ENCODE results near the gene OTOA.
"Not testable (repeated sequence)": the region's sequence is repeated elsewhere in the genome, so short reads cannot be mapped to it uniquely, and the experiment has no call there.

Gene OTOA

GRCh38 chr16:21683184-21683583, 19.4 kb downstream of the OTOA start:
- no peak for DNase-seq

- DNase-seq = peak; percentile 23
Measured at GRCh38 chr16:21684199-21684598, 20.4 kb downstream of the OTOA start.

GRCh38 chr16:21685034-21685455, 21.3 kb downstream of the OTOA start:
- DNase-seq = no peak

DNA sequence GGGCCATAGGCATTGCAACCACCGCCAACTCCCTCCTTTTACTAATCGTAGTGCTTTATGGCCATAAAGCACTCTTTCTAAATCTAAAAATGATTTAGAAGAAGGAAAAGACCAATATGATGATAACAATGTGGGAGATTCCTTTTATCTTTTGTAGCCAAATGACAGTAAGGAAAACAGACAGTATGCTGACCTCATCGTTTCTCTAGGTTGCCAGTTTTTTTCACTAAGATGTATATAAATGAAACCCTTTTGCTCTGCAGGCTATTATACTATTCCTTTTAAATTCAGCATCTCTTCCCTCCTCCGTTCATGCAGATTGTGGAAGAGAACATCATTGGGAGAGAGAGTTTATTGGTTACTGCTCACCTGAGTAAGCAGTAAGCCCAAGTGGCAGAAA, 25.3 kb downstream of the OTOA start:
- no peak for DNase-seq

GRCh38 chr16:21690967-21691366, 27.2 kb downstream of the OTOA start:
- not testable (repeated sequence) for DNase-seq

GRCh38 chr16:21694609-21695008, 30.8 kb downstream of the OTOA start:
- DNase-seq = no peak

DNA sequence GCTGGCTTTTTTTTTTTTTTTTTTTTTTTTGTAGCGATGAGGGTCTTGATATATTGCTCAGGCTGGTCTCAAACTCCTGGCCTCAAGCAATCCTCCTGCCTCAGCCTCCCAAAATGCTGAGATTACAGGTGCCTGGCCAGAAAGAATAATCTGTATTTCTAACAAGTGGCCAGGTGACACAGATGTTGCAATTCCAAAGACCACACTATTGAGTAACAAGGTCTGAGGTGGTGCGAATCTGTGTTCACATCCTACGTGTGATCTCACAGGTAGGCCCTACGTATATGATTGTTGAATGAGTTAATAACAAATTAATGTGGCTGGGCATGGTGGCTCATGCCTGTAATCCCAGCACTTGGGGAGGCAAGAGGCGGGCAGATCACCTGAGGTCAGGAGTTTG, 33.3 kb downstream of the OTOA start:
- no peak for DNase-seq

DNA sequence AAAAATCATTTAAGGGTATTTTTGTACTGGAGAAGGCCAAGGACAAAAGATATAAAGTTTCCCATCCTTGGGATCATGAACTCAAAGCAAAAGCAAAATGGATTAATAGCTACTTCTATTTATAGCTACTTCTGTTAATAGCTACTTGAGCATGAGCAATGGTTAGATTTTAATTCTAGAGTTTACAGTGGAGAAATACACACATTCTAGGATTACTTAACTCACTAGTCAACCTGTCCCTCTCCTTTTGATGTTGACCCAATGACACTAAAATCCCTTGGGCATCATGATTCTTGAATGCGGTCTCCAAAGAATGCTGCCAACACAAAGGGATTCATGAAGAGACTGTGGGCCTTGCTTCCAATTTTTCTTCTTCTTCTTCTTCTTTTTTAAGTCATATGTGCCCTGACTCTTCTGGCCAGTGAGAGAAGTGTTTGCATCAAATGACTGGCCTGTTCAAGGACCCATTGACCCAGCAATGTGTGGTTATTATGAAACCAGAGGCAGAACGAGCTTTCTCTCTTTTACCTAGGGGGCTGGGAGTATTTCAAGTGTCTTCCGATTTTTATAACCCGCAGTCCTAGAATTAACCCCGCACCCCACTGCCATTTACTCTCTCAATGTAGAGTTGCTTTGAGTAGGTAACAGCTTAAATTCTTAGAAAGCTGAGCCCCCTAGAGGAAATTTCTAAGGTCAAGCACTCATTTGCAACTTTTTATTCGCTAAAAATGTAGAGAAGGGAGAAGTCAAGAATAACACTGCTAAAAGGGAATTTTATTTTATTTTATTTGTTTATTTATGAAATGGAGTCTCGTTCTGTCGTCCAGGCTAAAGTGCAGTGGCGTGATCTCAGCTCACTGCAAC, 34.6 kb downstream of the OTOA start:
- DNase-seq = no peak

DNA sequence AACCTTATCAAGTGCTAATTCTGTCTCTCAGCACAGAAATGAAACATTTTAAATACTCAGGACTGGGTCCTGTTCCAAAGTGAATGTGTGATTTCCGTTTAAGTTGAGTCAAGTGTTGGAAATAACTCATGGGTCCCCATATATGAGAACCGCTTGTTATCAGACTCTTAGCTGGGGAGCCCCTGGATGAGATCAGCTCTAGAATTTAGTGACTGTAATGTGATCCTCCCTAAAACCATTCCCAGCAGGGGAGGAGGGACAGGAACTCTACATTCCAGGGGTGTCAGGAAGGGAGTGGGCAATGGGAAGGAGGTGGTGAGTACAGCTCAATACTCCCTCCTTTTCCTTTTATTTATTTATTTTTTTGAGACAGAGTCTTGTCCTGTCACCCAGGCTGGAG, 37.5 kb downstream of the OTOA start:
- no peak for DNase-seq

DNA sequence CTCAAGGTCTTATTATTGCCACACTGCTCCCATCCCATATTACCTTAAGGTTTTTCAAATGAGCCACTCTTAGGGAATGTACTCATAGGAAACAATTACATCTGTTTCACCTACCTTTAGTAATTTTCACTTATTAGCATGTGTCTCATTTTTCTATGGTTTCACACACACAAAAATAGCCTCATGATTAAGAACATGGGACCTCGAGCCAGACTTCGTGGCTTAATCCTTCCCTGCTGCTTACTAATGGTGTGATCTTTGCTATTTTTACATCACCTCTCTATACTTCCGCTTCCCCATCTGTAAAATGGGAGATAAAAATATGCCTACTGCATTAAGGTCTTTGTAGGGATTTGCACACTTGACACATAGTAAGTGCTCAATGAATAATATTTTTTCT, 38.5 kb downstream of the OTOA start:
- no peak for DNase-seq

DNA sequence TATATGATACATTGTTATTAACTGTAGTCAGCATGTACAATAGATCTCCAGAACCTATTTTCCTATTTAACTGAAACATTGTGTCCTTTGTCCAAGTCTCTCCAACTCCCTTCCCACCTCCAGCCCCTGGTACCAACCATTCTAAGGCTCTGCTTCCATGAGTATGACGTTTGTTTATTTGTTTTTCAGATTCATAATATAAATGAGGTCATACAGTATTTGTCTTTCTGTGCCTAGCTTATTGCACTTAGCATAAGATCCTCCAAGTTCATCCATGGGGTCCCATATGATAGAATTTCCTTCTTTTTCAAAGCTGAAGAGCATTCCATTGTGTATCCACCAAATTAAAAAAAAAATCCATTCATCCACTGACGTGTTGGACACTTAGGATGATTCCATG, 39.4 kb downstream of the OTOA start:
- no peak for DNase-seq

DNA sequence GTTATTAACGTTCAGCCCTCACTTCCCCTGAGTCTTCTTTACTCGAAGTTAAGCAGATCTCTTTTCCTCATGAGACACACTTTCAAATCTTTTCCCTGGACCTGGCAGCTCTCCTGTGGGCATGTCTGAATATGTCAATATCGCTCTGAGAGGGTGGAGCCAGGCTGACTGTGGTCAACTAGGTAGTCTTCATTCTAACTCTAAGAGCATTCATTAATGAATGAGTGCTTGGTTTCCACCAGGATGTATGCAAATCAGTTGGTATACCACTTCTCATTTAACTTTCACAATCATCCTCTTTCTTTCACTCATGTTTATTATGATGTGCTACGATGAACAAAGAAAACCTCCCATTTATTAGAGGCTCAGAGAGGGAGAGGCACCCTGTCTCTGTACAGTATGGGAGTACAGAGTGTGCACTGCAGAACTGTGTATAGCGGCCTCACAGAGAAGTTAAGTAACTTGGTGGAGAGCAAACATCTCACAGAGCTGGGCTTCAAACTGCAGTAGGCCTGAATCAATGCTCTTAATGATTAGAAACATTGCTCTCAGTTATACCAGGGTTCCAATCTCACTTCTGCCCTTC, 39.9 kb downstream of the OTOA start:
- no peak for DNase-seq

GRCh38 chr16:21704266-21704665, 40.5 kb downstream of the OTOA start:
- DNase-seq = no peak

DNA sequence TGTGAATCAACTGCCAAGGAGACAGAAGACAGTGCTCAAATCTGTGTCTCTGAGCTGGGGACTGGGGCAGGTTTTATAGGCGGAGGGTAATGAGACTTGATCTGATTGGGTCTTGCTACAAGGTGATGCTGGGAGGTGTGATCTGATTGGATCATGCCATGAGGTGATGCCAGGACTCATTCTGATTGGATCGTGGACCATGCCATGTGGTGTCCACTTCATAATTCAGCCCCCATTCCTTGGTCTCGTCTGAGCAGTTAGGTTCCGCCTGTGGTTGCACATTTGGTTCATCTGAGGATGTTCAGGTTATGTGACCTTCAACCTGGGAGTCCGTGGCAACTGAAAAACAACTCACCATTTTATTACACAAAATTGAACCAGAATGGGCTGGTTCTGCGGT, 41.0 kb downstream of the OTOA start:
- DNase-seq = no peak

DNA sequence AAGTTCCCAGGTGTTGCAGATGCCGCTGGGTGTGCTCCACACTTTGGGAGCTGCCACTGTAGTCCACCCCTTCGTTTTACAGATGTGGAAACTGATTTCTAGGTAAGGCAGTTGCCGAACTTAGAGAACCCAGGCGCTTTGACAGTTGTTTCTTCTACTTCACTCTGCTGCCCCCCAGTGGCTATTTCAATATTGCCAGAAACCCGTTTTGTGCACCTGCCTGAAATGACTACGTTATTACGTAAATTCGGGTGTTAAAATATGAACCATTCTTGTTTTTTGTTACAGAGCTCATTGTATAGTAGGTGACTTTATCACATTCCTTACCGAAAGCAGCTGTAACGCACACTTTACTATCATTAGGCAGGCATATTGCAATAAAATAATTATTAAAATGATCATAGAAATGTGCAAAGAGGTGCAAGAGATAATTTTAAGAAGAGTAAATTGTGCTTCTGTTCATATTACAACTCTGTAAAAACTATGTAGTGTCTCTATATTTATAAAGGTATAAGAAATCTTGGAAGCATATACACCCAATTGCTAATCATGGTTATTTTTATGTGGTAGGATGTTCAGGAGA, 44.9 kb downstream of the OTOA start:
- DNase-seq = peak; percentile 75

GRCh38 chr16:21710938-21711337, 47.2 kb downstream of the OTOA start:
- no peak for DNase-seq

GRCh38 chr16:21713549-21714368, 50.0 kb downstream of the OTOA start:
- no peak for DNase-seq

DNA sequence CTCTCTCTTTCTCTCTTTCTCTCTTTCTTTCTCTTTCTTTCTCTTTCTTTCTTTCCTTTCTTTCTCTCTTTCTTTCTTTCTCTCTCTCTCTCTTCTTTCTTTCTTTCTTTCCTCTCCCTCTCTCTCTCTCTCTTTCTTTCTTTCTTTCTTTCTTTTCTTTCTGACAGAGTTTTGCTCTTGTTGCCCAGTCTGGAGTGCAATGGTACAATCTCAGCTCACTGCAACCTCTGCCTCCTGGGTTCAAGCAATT, 50.5 kb downstream of the OTOA start:
- not testable (repeated sequence) for DNase-seq

DNA sequence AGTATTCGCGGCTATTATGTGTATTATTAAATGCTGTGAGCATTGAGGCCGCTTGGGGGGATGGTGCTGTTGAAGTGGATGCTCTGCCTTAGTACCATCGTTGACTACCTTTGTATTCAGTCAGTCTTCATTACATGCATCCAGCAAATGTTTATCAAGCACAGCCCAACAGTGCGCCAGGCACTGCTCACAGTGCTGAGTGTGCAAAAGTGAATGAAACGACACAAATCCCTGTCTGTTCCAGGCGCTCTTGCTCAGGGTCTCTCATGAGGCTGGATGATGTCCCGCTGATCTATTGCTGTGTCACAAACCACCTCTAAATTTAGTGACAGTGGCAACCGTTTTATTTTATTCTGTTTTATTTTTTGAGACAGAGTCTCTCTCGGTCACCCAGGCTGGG, 53.8 kb downstream of the OTOA start:
- DNase-seq = no peak

GRCh38 chr16:21719283-21719682, 55.5 kb downstream of the OTOA start:
- DNase-seq = no peak

GRCh38 chr16:21720533-21720932, 56.8 kb downstream of the OTOA start:
- no peak for DNase-seq

DNA sequence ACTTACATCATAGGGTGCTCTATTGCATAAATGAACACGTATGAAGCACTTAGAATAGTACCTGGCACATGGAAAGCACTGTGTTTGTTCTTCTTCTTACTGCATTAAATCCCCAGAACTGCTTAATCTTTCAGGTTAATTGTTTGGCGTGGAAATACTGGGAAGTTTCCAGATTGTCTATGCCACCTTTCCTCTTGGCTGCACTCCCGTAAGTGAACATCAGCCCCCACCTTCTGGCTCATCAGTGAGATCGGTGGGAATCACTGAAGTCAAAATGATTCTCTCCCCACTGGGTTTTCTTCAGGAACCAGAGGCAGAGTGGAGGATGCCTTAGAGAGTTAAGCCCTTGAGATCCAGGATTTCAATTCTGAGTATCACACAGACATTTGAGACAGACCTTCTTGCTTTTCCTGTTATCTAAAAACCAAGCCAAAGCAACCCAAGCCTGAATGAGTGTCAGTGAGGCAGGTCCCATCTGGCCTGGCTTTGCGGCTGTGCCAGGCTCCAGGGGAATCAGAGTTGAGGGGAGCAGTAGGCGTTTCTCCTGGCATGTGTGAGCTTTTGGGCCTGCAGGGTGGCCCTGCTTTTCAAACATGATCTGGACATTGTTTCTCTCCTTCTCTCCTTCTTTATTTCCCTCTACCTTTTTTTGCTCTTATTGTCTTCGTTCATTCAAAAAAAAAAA, 59.1 kb downstream of the OTOA start:
- peak; percentile 47 for DNase-seq

DNA sequence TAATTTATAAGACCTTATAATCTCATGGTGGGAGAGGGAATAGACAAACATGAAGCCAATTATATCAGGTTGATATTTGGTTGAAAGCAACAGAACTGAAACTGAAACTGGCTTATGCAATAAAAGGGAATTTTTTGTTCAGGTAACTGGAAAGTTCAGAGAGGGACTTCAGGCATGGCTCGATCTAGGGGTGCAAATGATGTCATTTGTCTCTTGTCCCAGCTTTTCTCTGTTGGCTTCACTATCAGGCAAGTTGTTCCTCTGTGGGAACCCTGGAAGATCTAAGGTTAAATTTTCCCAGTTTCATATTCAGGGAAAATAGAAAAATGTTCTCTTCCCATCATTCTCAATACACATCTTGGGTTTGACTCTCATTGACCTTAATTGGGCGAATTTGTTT, 59.8 kb downstream of the OTOA start:
- DNase-seq = no peak

Measured in NCI-H1694 (cell line).